Measurements from ENCODE around the gene TGDS.
"Not testable (repeated sequence)": the region's sequence is repeated elsewhere in the genome, so short reads cannot be mapped to it uniquely, and the experiment has no call there.

The TGDS gene

DNA sequence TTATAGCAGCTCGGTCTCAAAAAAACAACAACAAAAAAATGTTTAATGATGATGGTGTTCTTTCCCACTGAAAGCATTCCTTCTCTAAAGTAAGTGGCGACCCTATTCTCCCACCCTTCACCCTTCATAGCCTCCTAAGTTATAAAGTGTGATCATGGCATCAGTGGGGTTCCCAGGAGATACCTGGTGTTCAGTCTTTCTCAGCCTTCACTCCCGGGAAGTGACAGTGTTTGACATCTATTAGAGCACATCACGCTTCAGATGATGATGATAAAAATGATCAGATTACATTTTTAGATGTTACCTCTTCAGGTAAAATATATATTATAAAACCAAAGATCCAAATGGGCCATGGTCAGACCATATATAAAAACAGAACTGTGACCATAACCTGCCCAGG, 51.0 kb downstream of the TGDS start:
- no peak overlapping the region for H3K9ac ChIP-seq (ENCODE audit: low read length)
- H3K36me3 ChIP-seq (ENCODE audit: control insufficient read depth, insufficient read depth, low read length): no peaks in the 10 kb centered on the region
- no peaks in the 10 kb centered on the region for H3K27me3 ChIP-seq (ENCODE audit: control insufficient read depth, insufficient read depth, low read length)
- peaks cover 8% of the 10 kb centered on the region for H3K4me1 ChIP-seq (ENCODE audit: control insufficient read depth, insufficient read depth, low read length)
- H3K4me3 ChIP-seq (ENCODE audit: low read length): no peak overlapping the region
- no peak overlapping the region for H3K27ac ChIP-seq (ENCODE audit: low read depth, low read length)

DNA sequence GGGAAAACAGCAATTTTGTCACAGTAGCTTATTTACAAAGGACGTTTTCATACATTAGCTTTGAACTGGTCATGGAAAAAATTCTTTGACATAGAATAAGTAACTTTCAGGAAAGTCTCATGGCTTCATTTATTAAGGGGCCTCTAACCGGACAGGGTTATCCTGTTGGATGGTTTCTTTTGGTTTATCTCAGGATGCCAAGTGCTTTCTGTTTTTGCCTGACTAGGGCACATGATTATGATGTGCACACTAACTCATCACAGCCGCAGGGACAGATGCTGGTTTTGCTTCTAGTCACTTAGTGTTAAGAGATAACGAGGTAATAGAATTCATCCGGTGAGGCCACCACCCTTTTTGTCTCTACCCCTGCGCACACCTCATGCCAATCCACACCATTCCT, 53.0 kb downstream of the TGDS start:
- Histone ChIP-seq H3K27me3 (ENCODE audit: control insufficient read depth, insufficient read depth, low read length) (no peaks in the 10 kb centered on the region), H3K4me1 (ENCODE audit: control insufficient read depth, insufficient read depth, low read length) (no peaks in the 10 kb centered on the region), H3K36me3 (ENCODE audit: control insufficient read depth, insufficient read depth, low read length) (no peaks in the 10 kb centered on the region), H3K4me3 (ENCODE audit: low read length) (no peak overlapping the region), H3K9ac (ENCODE audit: low read length) (no peak overlapping the region), H3K27ac (ENCODE audit: low read depth, low read length) (no peak overlapping the region)

DNA sequence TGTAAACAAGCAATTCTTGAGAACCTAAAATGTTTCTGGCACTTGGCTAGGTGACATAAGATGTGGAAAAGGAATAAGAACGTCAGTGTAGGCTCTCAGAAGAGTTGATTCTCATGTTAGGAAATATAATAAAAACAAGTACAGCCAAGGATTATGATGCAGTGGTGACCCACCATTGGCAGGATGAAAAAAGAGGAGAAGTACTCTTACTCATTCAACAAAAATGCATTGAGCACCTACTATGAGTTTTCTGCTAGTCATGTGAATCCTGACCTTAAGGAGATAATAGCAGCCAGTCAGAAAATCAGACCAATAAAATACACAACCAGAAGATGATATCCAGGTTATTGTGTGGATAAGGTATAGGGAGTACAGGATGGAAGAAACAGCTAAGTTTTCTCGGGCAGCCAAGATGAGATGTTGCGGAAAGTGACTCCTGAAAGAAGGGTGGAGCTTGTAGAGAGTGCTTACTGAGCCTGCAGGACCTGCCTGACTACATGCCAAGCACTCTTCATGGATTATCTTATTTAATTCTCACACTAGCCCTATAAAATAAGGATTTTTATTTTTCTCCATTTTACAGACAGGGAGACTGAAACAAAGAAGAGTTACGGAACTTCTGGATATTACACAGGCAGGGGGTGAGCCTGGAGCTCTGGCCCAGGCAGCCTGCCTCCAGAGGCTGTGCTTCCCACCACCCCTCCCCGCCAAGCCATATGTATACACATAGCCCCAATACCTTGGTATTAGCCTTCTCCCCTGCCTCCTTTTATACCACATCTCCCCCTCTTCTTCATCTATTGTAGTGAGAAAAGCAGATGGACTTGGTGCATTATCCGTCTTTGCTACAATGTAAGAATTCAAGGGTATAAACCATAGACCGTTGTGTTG, 58.0 kb downstream of the TGDS start:
- Histone ChIP-seq H3K4me3 (ENCODE audit: low read length) (no peak overlapping the region), H3K27ac (ENCODE audit: low read depth, low read length) (no peak overlapping the region), H3K4me1 (ENCODE audit: control insufficient read depth, insufficient read depth, low read length) (no peaks in the 10 kb centered on the region), H3K9ac (ENCODE audit: low read length) (no peak overlapping the region), H3K27me3 (ENCODE audit: control insufficient read depth, insufficient read depth, low read length) (no peaks in the 10 kb centered on the region), H3K36me3 (ENCODE audit: control insufficient read depth, insufficient read depth, low read length) (no peaks in the 10 kb centered on the region)

DNA sequence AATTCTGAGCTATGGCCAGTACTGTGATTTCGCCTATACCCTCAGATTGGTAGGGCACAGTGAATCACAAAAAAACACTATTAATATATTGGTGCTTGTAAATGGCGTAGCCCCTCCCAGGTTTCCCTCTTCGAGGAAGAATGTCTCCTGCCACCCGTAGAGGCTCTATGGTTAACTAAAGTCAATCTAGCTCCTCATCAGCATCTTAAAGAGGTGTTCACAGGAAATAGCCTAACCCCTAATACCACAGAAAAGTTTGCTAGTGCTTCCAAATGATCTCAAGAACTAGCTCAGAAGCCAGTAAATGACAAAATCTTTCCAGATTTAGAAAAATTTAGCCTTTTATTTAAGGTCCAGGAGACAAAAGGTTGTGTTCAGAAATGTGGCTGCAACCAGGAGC, 60.2 kb downstream of the TGDS start:
- Histone ChIP-seq H3K27me3 (ENCODE audit: control insufficient read depth, insufficient read depth, low read length) (no peaks in the 10 kb centered on the region), H3K4me3 (ENCODE audit: low read length) (no peak overlapping the region), H3K9ac (ENCODE audit: low read length) (no peak overlapping the region), H3K4me1 (ENCODE audit: control insufficient read depth, insufficient read depth, low read length) (no peaks in the 10 kb centered on the region), H3K36me3 (ENCODE audit: control insufficient read depth, insufficient read depth, low read length) (no peaks in the 10 kb centered on the region), H3K27ac (ENCODE audit: low read depth, low read length) (no peak overlapping the region)

DNA sequence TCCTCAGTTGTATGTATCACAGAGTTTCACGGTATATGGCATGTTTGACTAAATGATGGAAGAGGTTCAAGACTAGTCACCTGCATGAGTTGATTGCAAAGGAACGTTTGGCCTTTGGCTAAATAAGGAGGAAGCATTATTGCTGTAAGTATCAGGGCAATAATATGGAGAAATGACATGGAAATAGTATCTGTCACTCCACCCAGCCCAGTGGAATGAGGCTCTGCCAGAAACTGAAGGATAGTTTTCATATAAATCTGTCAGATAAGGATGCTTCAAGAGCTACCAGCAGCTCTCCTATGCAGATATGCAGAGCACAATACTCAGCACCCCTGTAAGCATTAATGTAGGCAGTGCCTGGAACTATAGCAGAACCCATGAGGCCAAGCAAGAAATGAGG, 60.7 kb downstream of the TGDS start:
- H3K27me3 ChIP-seq (ENCODE audit: control insufficient read depth, insufficient read depth, low read length): no peaks in the 10 kb centered on the region

DNA sequence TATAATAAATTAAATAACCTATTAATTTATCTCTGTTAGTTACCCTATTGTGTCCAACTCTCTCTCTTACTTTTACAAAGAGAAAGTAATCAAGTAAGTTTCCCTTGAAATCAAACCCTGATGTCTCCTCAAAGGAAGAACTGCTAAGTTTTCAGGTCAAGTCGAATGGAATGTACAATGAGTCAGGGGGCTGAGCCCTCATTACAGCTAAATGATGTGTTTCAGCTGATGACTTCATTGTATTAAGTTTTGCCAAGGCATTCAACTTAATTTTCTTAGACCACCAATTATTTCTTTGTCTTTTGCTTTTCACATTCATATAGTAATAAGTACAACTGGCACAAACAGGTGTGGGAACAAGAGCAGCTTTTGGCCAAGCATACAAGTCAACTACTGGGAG, 61.8 kb downstream of the TGDS start:
- no peak overlapping the region for H3K9ac ChIP-seq (ENCODE audit: low read length)
- H3K36me3 ChIP-seq (ENCODE audit: control insufficient read depth, insufficient read depth, low read length): no peaks in the 10 kb centered on the region
- no peaks in the 10 kb centered on the region for H3K4me1 ChIP-seq (ENCODE audit: control insufficient read depth, insufficient read depth, low read length)
- H3K27ac ChIP-seq (ENCODE audit: low read depth, low read length): no peak overlapping the region
- H3K4me3 ChIP-seq (ENCODE audit: low read length): no peak overlapping the region
- no peaks in the 10 kb centered on the region for H3K27me3 ChIP-seq (ENCODE audit: control insufficient read depth, insufficient read depth, low read length)

More for the DNA sequence above, 60.7 kb downstream of the TGDS start:
- no peaks in the 10 kb centered on the region for H3K4me1 ChIP-seq (ENCODE audit: control insufficient read depth, insufficient read depth, low read length)
- H3K9ac ChIP-seq (ENCODE audit: low read length): no peak overlapping the region
- no peaks in the 10 kb centered on the region for H3K36me3 ChIP-seq (ENCODE audit: control insufficient read depth, insufficient read depth, low read length)
- H3K27ac ChIP-seq (ENCODE audit: low read depth, low read length): no peak overlapping the region
- no peak overlapping the region for H3K4me3 ChIP-seq (ENCODE audit: low read length)

DNA sequence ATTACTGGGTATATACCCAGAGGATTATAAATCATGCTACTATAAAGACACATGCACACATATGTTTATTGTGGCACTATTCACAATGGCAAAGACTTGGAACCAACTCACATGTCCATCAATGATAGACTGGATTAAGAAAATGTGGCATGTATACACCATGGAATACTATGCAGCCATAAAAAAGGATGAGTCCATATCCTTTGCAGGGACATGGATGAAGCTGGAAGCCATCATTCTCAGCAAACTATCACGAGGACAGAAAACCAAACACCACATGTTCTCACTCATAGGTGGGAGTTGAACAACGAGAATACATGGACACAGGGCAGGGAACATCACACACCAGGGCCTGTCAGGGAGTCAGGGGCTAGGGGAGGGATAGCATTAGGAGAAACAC, 63.7 kb downstream of the TGDS start:
- not testable (repeated sequence) for H3K36me3 ChIP-seq (ENCODE audit: control insufficient read depth, insufficient read depth, low read length); H3K9ac ChIP-seq (ENCODE audit: low read length); H3K4me1 ChIP-seq (ENCODE audit: control insufficient read depth, insufficient read depth, low read length); H3K27me3 ChIP-seq (ENCODE audit: control insufficient read depth, insufficient read depth, low read length); H3K27ac ChIP-seq (ENCODE audit: low read depth, low read length); H3K4me3 ChIP-seq (ENCODE audit: low read length)

DNA sequence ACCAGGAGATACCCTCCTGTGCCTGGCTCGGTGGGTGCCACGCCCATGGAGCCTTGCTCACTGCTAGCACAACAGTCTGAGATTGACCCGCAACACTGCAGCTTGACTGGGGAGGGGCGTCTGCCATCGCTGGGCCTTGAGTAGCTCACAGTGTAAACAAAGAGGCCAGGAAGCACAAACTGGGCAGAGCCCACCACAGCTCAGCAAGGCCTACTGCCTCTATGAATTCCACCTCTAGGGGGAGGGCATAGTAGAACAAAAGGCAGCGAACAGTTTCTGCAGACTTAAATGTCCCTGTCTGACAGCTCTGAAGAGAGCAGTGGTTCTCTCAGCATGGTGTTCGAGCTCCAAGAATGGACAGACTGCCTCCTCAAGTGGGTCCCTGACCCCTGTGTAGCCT, 69.0 kb downstream of the TGDS start:
- not testable (repeated sequence) for H3K4me1 ChIP-seq (ENCODE audit: control insufficient read depth, insufficient read depth, low read length); H3K9ac ChIP-seq (ENCODE audit: low read length); H3K4me3 ChIP-seq (ENCODE audit: low read length); H3K27me3 ChIP-seq (ENCODE audit: control insufficient read depth, insufficient read depth, low read length); H3K36me3 ChIP-seq (ENCODE audit: control insufficient read depth, insufficient read depth, low read length); H3K27ac ChIP-seq (ENCODE audit: low read depth, low read length)

DNA sequence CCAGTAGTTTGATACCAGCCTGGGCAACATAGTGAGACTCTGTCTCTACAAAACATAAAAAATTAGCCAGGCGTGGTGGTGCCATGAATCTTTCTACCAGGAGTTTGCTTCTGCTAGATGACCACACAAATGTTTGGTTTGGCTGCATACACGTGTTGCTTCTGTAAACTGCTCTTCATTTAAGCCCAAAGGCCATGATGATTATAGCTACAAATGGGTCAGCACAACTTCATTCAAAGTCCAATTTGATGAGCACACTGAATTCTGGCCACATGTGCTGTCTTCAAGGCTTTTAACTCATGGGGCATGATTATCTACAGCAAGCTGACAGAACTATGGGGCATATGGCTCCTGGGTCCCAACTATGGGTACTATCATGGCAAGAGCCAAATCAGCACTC, 70.2 kb downstream of the TGDS start:
- no peaks in the 10 kb centered on the region for H3K4me1 ChIP-seq (ENCODE audit: control insufficient read depth, insufficient read depth, low read length)

DNA sequence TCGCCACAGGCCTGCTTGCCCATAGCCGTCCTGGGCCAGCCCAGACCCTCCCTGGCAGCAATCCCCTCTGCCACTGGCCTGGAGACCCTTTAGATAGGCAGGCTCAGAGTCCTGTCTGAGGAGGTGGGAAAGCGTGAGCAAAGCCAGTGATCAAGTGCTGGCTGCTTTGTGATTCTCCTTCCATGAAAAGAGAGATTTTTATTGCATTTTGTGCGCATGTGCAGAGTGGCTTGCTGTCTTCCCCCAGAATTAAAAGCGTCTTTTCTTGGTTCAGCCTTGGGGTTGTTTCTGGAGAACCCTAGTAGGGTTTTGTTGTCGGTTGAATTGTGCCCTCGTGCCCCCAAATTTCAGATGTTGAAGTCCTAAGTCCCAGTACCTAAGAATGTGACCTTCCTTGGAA, 71.5 kb downstream of the TGDS start:
- no peak overlapping the region for H3K4me3 ChIP-seq (ENCODE audit: low read length)
- no peaks in the 10 kb centered on the region for H3K36me3 ChIP-seq (ENCODE audit: control insufficient read depth, insufficient read depth, low read length)
- no peak overlapping the region for H3K9ac ChIP-seq (ENCODE audit: low read length)
- no peaks in the 10 kb centered on the region for H3K4me1 ChIP-seq (ENCODE audit: control insufficient read depth, insufficient read depth, low read length)
- H3K27ac ChIP-seq (ENCODE audit: low read depth, low read length): no peak overlapping the region
- no peaks in the 10 kb centered on the region for H3K27me3 ChIP-seq (ENCODE audit: control insufficient read depth, insufficient read depth, low read length)

More for the DNA sequence above, 70.2 kb downstream of the TGDS start:
- Histone ChIP-seq H3K27ac (ENCODE audit: low read depth, low read length) (no peak overlapping the region), H3K27me3 (ENCODE audit: control insufficient read depth, insufficient read depth, low read length) (no peaks in the 10 kb centered on the region), H3K4me3 (ENCODE audit: low read length) (no peak overlapping the region), H3K36me3 (ENCODE audit: control insufficient read depth, insufficient read depth, low read length) (no peaks in the 10 kb centered on the region), H3K9ac (ENCODE audit: low read length) (no peak overlapping the region)
